ENCODE results near the gene FUT8. TPM values are rescaled to one million over a fixed set of nuclear protein-coding genes. Genes with fewer than 3 reads are reported as not detected.

Gene FUT8
- total RNA-seq, 1 donor from 2014 or later, result 18.1 TPM

- H3K27ac Mint-ChIP-seq (ENCODE audit: unreplicated experiment), result no peak overlapping the region
- peaks cover 7% of the 10 kb centered on the region for H3K4me1 Mint-ChIP-seq (ENCODE audit: low read depth)
- no peak for TF ChIP-seq CTCF (IDR thresholded peaks at IDR 0.05)
- H3K27me3 Mint-ChIP-seq (ENCODE audit: low read depth), result no peaks in the 10 kb centered on the region
- no peaks in the 10 kb centered on the region for H3K9me3 Mint-ChIP-seq (ENCODE audit: low read depth)
- no peaks in the 10 kb centered on the region for H3K36me3 Mint-ChIP-seq (ENCODE audit: low read depth)
- H3K4me3 Mint-ChIP-seq (ENCODE audit: unreplicated experiment), result no peak overlapping the region
- DNase-seq (ENCODE audit: low spot score), result no peak
Observed at GRCh38 chr14:65482757-65483438, 70.4 kb downstream of the FUT8 start.

GRCh38 chr14:65483647-65484046 is 71.1 kb downstream of the FUT8 start:
- no peak for TF ChIP-seq CTCF (IDR thresholded peaks at IDR 0.05)
- Mint-ChIP-seq H3K27ac (ENCODE audit: unreplicated experiment) (no peak overlapping the region), H3K4me3 (ENCODE audit: unreplicated experiment) (no peak overlapping the region), H3K27me3 (ENCODE audit: low read depth) (no peaks in the 10 kb centered on the region), H3K36me3 (ENCODE audit: low read depth) (no peaks in the 10 kb centered on the region), H3K4me1 (ENCODE audit: low read depth) (peaks cover 5% of the 10 kb centered on the region), H3K9me3 (ENCODE audit: low read depth) (no peaks in the 10 kb centered on the region)
- DNase-seq (ENCODE audit: low spot score), result no peak

- H3K27me3 Mint-ChIP-seq (ENCODE audit: low read depth), result no peaks in the 10 kb centered on the region
- H3K27ac Mint-ChIP-seq (ENCODE audit: unreplicated experiment), result no peak overlapping the region
- no peak for DNase-seq (ENCODE audit: low spot score)
- H3K9me3 Mint-ChIP-seq (ENCODE audit: low read depth), result no peaks in the 10 kb centered on the region
- H3K36me3 Mint-ChIP-seq (ENCODE audit: low read depth), result no peaks in the 10 kb centered on the region
- H3K4me1 Mint-ChIP-seq (ENCODE audit: low read depth), result no peaks in the 10 kb centered on the region
- TF ChIP-seq CTCF (IDR thresholded peaks at IDR 0.05), result no peak
- no peak overlapping the region for H3K4me3 Mint-ChIP-seq (ENCODE audit: unreplicated experiment)
Observed at GRCh38 chr14:65485516-65485915, 73.0 kb downstream of the FUT8 start.

GRCh38 chr14:65486863-65487262 is 74.3 kb downstream of the FUT8 start:
- H3K4me1 Mint-ChIP-seq (ENCODE audit: low read depth), result no peaks in the 10 kb centered on the region
- no peak for TF ChIP-seq CTCF (IDR thresholded peaks at IDR 0.05)
- H3K27me3 Mint-ChIP-seq (ENCODE audit: low read depth), result no peaks in the 10 kb centered on the region
- H3K9me3 Mint-ChIP-seq (ENCODE audit: low read depth), result no peaks in the 10 kb centered on the region
- H3K27ac Mint-ChIP-seq (ENCODE audit: unreplicated experiment), result no peak overlapping the region
- H3K4me3 Mint-ChIP-seq (ENCODE audit: unreplicated experiment), result no peak overlapping the region
- no peak for DNase-seq (ENCODE audit: low spot score)
- H3K36me3 Mint-ChIP-seq (ENCODE audit: low read depth), result no peaks in the 10 kb centered on the region

GRCh38 chr14:65487783-65488494 is 75.4 kb downstream of the FUT8 start:
- no peaks in the 10 kb centered on the region for H3K4me1 Mint-ChIP-seq (ENCODE audit: low read depth)
- H3K9me3 Mint-ChIP-seq (ENCODE audit: low read depth), result no peaks in the 10 kb centered on the region
- no peak overlapping the region for H3K4me3 Mint-ChIP-seq (ENCODE audit: unreplicated experiment)
- TF ChIP-seq CTCF (IDR thresholded peaks at IDR 0.05), result no peak
- no peaks in the 10 kb centered on the region for H3K27me3 Mint-ChIP-seq (ENCODE audit: low read depth)
- no peak for DNase-seq (ENCODE audit: low spot score)
- H3K27ac Mint-ChIP-seq (ENCODE audit: unreplicated experiment), result no peak overlapping the region
- H3K36me3 Mint-ChIP-seq (ENCODE audit: low read depth), result no peaks in the 10 kb centered on the region

All from chondrocyte (in vitro differentiated cells).